Amygdala (tissue), 56 donors: ENCODE measurements around the gene KTI12.
A peak's percentile ranks its signal among the peaks of the same experiment; 100 is the strongest.

Experiments used
- DNase-seq, 56 donors: peaks; one replicate each; lab custom pipeline; 2025; lab: John Stamatoyannopoulos, UW

KTI12 gene

GRCh38 chr1:51989582-51990477 lies 43.8 kb downstream of the KTI12 start:
- DNase-seq, result peak in 1 of 56 donors; percentile 12

GRCh38 chr1:51988254-51988653 lies 45.4 kb downstream of the KTI12 start:
- no peak for DNase-seq

- DNase-seq, result no peak
These were observed 46.9 kb downstream of the KTI12 start for GRCh38 chr1:51986718-51987117.

GRCh38 chr1:51982161-51982560 lies 51.4 kb downstream of the KTI12 start:
- no peak for DNase-seq
